Myometrial cell (primary cell): Measurements from ENCODE around the gene MAGEA11. TPM values are rescaled to one million over a fixed set of nuclear protein-coding genes. Genes with fewer than 3 reads are reported as not detected.

Experiments
- total RNA-seq: library from RNA; depleted of rRNA; stranded (reverse); fragments of >200 nt; gene quantifications from 2 replicates; pipeline ENCODE4 v1.2.3, GENCODE V29; 2015

Gene MAGEA11, protein sequence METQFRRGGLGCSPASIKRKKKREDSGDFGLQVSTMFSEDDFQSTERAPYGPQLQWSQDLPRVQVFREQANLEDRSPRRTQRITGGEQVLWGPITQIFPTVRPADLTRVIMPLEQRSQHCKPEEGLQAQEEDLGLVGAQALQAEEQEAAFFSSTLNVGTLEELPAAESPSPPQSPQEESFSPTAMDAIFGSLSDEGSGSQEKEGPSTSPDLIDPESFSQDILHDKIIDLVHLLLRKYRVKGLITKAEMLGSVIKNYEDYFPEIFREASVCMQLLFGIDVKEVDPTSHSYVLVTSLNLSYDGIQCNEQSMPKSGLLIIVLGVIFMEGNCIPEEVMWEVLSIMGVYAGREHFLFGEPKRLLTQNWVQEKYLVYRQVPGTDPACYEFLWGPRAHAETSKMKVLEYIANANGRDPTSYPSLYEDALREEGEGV
- total RNA-seq = not detected in 2 replicates

DNA sequence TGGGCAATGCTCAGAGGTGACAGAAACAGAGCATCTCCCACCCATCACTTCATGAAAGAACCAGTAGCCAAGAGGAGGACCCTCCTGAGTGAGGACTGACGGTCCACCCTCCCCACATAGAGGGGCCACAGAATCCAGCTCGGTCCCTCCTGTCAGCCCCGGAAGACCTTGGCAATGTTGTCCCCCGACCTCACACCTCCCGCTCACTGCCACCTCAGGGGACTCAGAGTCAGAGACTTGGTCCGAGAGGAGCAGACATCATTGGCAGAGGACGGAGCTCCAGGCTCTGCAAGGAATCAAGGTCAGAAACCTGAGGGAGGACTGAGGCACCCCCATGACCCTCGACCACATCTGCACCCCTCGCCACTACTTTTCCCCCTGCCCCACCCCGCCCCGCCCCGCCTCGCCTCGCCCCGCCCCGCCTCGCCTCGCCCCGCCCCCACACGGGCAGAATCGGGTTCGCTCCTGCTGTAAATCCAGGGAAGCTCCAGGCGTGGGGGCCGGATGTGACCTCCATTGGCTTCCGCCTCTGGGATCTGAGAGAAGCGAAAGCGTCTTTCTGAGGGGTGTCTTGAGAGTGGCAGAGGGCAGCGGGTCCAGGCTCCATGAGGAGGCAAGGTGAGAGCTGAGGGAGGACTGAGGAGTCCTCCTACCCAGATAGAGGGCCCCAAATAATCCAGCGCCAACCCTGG, at the start of gene MAGEA11:
MAGEA11 (plus strand) TSS at position 516 of the 692 bp plus-strand sequence. CDS start 1,100 bp downstream, outside the sequence.

Other genes starting within 250 kb of the MAGEA11 start
- 20.2 and 40.1 TPM in 2 replicates for gene IDS, start 206.8 kb upstream of the MAGEA11 start, total RNA-seq
- gene EOLA1, start 171.0 kb upstream of the MAGEA11 start, total RNA-seq = 8.9 and 14.4 TPM in 2 replicates
- not detected in 2 replicates for gene HSFX3, start 162.1 kb upstream of the MAGEA11 start, total RNA-seq
- not detected in 2 replicates for gene MAGEA9B, start 124.6 kb upstream of the MAGEA11 start, total RNA-seq
- gene HSFX2, start 116.7 kb upstream of the MAGEA11 start, total RNA-seq = not detected in 2 replicates
- 9.8 and 12.2 TPM in 2 replicates for gene TMEM185A, start 80.3 kb upstream of the MAGEA11 start, total RNA-seq
- 0.18 and 0.86 TPM in 2 replicates for gene HSFX1, start 62.0 kb downstream of the MAGEA11 start, total RNA-seq
- gene MAGEA9, start 69.9 kb downstream of the MAGEA11 start, total RNA-seq = not detected in 2 replicates
- gene MAGEA8, start 169.1 kb downstream of the MAGEA11 start, total RNA-seq = not detected in 2 replicates
- gene HSFX4, start 217.5 kb downstream of the MAGEA11 start, total RNA-seq = not detected in 2 replicates
- 34.7 and 43.2 TPM in 2 replicates for gene EOLA2, start 226.4 kb downstream of the MAGEA11 start, total RNA-seq